ENCODE measurements around the gene SLC6A7.

SLC6A7 gene

GRCh38 chr5:150258130-150258529, 68.3 kb downstream of the SLC6A7 start:
- DNase-seq (ENCODE audit: low read depth in 4 of 4, low spot score in 1 of 4): no peak
